Neural cell (in vitro differentiated cells): ENCODE measurements around the gene TBKBP1. TPM values are rescaled to one million over a fixed set of nuclear protein-coding genes. Genes with fewer than 3 reads are reported as not detected.

ENCODE experiments used
- H2AFZ ChIP-seq: fragments of 200-600, 300-800 bp; sonication (generic), shearing (Covaris generic); 2 replicates; pipeline ENCODE4 v1.6.0; 2014; ENCODE audit warnings: low read depth, mild to moderate bottlenecking, antibody characterized with exemption, low read length, moderate library complexity
- H3F3A ChIP-seq: fragments of 200-600 bp; shearing (Covaris generic); 2 replicates; pipeline ENCODE4 v1.6.1; 2016; ENCODE audit warnings: mild to moderate bottlenecking, moderate library complexity, mixed read lengths, antibody characterized with exemption, low read length; ENCODE audit not compliant: insufficient read depth, poor library complexity, severe bottlenecking
- H3K27ac ChIP-seq: fragments of 200-600, 300-800 bp; sonication (generic), shearing (Covaris generic); 2 replicates; pipeline ENCODE4 v1.5.1; 2014; ENCODE audit warnings: mild to moderate bottlenecking, low read length, moderate library complexity
- H3K27me3 ChIP-seq: fragments of 300-800, 200-600 bp; sonication (generic), shearing (Covaris generic); 2 replicates; pipeline ENCODE4 v1.6.0; 2014; ENCODE audit warnings: mild to moderate bottlenecking, low read depth, low read length, moderate library complexity; ENCODE audit not compliant: insufficient read depth
- H3K36me3 ChIP-seq: fragments of 300-800, 200-600 bp; sonication (generic), shearing (Covaris generic); 2 replicates; pipeline ENCODE4 v1.5.1; 2014; ENCODE audit warnings: mild to moderate bottlenecking, antibody characterized with exemption, low read length, moderate library complexity; ENCODE audit not compliant: insufficient read depth
- H3K4me2 ChIP-seq: fragments of 300-800, 200-600 bp; sonication (generic), shearing (Covaris generic); 2 replicates; pipeline ENCODE4 v1.6.0; 2014; ENCODE audit warnings: mild to moderate bottlenecking, low read length
- H3K4me3 ChIP-seq: fragments of 300-800, 200-600 bp; sonication (generic), shearing (Covaris generic); 2 replicates; pipeline ENCODE4 v1.5.1; 2014; ENCODE audit warnings: mild to moderate bottlenecking, low read length, moderate library complexity
- H3K79me2 ChIP-seq: fragments of 200-600 bp; shearing (Covaris generic); replicated peaks from 2 replicates; pipeline ENCODE4 v1.6.0; 2014; ENCODE audit warnings: mild to moderate bottlenecking, low read length, moderate library complexity; ENCODE audit not compliant: insufficient read depth
- H3K9ac ChIP-seq: fragments of 300-800, 200-600 bp; sonication (generic), shearing (Covaris generic); 2 replicates; pipeline ENCODE4 v1.6.1; 2016; ENCODE audit warnings: mild to moderate bottlenecking, low read length, mixed read lengths
- H3K9me2 ChIP-seq: fragments of 200-600 bp; shearing (Covaris generic); 2 replicates; pipeline ENCODE4 v1.6.1; 2016; ENCODE audit warnings: mild to moderate bottlenecking, low read length, mixed read lengths; ENCODE audit not compliant: insufficient read depth
- H3K9me3 ChIP-seq: fragments of 200-600, 300-800 bp; sonication (generic), shearing (Covaris generic); 2 replicates; pipeline ENCODE4 v1.6.1; 2016; ENCODE audit warnings: mild to moderate bottlenecking, mixed run types, low read length, moderate library complexity, mixed read lengths
- H4K20me1 ChIP-seq: fragments of 200-600 bp; shearing (Covaris generic); 2 replicates; pipeline ENCODE4 v1.6.1; 2016; ENCODE audit warnings: mild to moderate bottlenecking, mixed run types; ENCODE audit not compliant: insufficient read depth
- EP300 ChIP-seq: fragments of 450-650 bp; conservative IDR thresholded peaks from 2 replicates; pipeline ENCODE4 v1.6.1; 2014; ENCODE audit warnings: antibody characterized with exemption, mild to moderate bottlenecking, moderate library complexity; ENCODE audit not compliant: poor library complexity, severe bottlenecking
- EZH2 ChIP-seq: fragments of 200-600, 300-800 bp; shearing (Covaris generic), sonication (generic); IDR thresholded peaks from 2 replicates; pipeline ENCODE4 v1.6.1; 2014; ENCODE audit warnings: antibody characterized with exemption, low read length, borderline replicate concordance, mild to moderate bottlenecking; ENCODE audit not compliant: insufficient read depth, poor library complexity, severe bottlenecking
- MXI1 ChIP-seq: fragments of 450-650 bp; conservative IDR thresholded peaks from 2 replicates; pipeline ENCODE4 v1.6.1; 2014; ENCODE audit warnings: antibody characterized with exemption, mild to moderate bottlenecking; ENCODE audit not compliant: poor library complexity, severe bottlenecking
- POLR2AphosphoS5 ChIP-seq: IDR thresholded peaks from 2 replicates; pipeline ENCODE4 v1.6.1; 2012
- RAD21 ChIP-seq: fragments of 450-650 bp; conservative IDR thresholded peaks from 2 replicates; pipeline ENCODE4 v1.6.1; 2014; ENCODE audit warnings: antibody characterized with exemption, mild to moderate bottlenecking, moderate library complexity
- SMC3 ChIP-seq: fragments of 450-650 bp; conservative IDR thresholded peaks from 2 replicates; pipeline ENCODE4 v1.6.1; 2014; ENCODE audit warnings: antibody characterized with exemption, mild to moderate bottlenecking, moderate library complexity; ENCODE audit not compliant: poor library complexity
- TAF1 ChIP-seq: IDR thresholded peaks from 2 replicates; pipeline ENCODE4 v1.6.1; 2012; ENCODE audit warnings: low read depth
- polyA plus RNA-seq: library from polyadenylated mRNA; depleted of rRNA; stranded (reverse); fragments of >200 nt; gene quantifications from 2 replicates; pipeline ENCODE4 v1.2.3, GENCODE V29; 2014
- TF ChIP-seq, protein P1 (sequence below): IDR thresholded peaks from 2 replicates; pipeline ENCODE4 v1.6.1; 2012; ENCODE audit warnings: borderline replicate concordance
- TF ChIP-seq, protein P2 (sequence below): fragments of 450-650 bp; IDR thresholded peaks from 2 replicates; pipeline ENCODE4 v1.5.1; 2014; ENCODE audit warnings: antibody characterized with exemption, mild to moderate bottlenecking, moderate library complexity; ENCODE audit not compliant: poor library complexity, severe bottlenecking

Gene TBKBP1
- polyA plus RNA-seq, 1 donor from 2014 or later = 25.4 TPM

DNA sequence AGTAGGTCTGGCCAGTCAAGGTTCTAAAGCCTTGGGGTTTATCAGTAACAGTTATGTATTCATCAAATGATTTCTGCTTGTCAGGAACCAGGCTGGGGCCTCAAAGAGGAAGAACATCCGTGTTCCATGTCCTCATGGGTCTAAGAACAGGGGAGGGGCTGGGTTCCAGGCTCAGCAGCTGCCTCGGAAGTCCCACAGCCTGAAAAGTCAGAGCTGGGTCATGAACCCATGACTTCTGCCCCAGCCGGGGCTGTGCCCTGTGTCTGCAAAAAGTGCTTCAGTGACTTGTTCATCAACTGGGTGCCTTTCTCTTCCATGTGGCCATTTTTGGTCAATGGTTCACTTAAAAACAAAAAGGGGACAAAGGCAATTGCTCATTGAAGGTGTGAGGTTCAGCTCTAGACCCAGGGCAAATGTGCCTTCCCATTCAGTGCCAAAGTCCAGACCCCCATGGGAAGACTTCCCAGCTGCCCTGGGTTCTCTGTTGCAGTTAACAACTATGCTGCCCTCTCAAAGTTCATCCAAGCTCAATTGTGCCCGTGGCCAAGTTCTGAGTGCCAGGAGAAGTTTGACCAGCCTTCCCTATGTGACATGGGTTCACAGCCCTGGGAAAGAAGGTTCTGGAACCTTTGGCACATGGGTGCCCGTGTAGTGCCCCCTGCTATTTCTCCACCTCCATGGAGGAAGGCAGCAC lies 18.5 kb downstream of the TBKBP1 start:
- H3F3A ChIP-seq = no peaks in the 10 kb centered on the region
- no peak overlapping the region for H2AFZ ChIP-seq
- no peaks in the 10 kb centered on the region for H3K36me3 ChIP-seq
- no peak overlapping the region for H3K9ac ChIP-seq
- H3K9me2 ChIP-seq = no peaks in the 10 kb centered on the region
- H3K27ac ChIP-seq = no peak overlapping the region
- no peaks in the 10 kb centered on the region for H3K9me3 ChIP-seq
- no peak overlapping the region for H3K4me2 ChIP-seq
- H3K4me3 ChIP-seq = no peak overlapping the region
- H3K79me2 ChIP-seq = no peaks in the 10 kb centered on the region
- no peaks in the 10 kb centered on the region for H4K20me1 ChIP-seq
- TF ChIP-seq EZH2 (no peak), POLR2AphosphoS5 (no peak), EP300 (no peak), SMC3 (no peak), TAF1 (no peak), RAD21 (no peak), MXI1 (no peak)
- TF ChIP-seq, protein P1, sequence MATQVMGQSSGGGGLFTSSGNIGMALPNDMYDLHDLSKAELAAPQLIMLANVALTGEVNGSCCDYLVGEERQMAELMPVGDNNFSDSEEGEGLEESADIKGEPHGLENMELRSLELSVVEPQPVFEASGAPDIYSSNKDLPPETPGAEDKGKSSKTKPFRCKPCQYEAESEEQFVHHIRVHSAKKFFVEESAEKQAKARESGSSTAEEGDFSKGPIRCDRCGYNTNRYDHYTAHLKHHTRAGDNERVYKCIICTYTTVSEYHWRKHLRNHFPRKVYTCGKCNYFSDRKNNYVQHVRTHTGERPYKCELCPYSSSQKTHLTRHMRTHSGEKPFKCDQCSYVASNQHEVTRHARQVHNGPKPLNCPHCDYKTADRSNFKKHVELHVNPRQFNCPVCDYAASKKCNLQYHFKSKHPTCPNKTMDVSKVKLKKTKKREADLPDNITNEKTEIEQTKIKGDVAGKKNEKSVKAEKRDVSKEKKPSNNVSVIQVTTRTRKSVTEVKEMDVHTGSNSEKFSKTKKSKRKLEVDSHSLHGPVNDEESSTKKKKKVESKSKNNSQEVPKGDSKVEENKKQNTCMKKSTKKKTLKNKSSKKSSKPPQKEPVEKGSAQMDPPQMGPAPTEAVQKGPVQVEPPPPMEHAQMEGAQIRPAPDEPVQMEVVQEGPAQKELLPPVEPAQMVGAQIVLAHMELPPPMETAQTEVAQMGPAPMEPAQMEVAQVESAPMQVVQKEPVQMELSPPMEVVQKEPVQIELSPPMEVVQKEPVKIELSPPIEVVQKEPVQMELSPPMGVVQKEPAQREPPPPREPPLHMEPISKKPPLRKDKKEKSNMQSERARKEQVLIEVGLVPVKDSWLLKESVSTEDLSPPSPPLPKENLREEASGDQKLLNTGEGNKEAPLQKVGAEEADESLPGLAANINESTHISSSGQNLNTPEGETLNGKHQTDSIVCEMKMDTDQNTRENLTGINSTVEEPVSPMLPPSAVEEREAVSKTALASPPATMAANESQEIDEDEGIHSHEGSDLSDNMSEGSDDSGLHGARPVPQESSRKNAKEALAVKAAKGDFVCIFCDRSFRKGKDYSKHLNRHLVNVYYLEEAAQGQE = no peak
- TF ChIP-seq, protein P2, sequence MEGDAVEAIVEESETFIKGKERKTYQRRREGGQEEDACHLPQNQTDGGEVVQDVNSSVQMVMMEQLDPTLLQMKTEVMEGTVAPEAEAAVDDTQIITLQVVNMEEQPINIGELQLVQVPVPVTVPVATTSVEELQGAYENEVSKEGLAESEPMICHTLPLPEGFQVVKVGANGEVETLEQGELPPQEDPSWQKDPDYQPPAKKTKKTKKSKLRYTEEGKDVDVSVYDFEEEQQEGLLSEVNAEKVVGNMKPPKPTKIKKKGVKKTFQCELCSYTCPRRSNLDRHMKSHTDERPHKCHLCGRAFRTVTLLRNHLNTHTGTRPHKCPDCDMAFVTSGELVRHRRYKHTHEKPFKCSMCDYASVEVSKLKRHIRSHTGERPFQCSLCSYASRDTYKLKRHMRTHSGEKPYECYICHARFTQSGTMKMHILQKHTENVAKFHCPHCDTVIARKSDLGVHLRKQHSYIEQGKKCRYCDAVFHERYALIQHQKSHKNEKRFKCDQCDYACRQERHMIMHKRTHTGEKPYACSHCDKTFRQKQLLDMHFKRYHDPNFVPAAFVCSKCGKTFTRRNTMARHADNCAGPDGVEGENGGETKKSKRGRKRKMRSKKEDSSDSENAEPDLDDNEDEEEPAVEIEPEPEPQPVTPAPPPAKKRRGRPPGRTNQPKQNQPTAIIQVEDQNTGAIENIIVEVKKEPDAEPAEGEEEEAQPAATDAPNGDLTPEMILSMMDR = no peak
- no peaks in the 10 kb centered on the region for H3K27me3 ChIP-seq

DNA sequence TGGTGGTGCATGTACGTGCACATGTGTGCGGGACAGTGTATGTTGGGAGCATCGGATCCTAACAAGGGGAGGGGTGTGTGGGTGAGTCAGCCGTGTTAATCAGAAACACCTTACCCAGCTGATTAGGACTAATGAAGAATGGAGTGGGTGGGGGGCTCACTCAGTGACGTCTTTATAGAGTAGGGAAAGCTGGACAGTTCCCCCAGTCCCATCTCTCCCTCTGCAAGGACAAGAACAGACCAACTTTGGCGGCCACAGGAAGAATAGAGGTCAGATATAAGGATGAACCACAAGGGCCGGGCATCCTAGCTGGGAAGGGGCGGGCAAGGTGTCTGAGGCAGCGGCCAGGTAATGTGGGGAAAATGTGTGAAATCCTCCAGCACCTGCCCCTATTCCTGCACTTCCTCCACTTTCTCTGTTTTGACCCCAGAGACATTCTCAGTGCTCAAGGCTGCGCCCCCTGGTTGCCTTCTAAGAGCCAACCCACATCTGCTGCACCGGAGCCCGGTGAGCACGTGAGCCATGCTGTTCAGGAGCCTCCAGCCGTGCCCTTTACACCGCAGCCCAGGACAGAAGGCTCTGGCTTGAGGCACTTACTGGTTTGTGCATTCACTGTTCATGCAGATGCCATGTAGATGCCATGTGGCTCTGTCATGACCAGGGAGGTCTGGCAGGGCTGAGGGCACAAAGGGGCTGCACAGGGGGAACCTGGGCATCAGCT lies 20.2 kb downstream of the TBKBP1 start:
- no peaks in the 10 kb centered on the region for H3F3A ChIP-seq
- H3K9me3 ChIP-seq = no peaks in the 10 kb centered on the region
- no peak overlapping the region for H3K27ac ChIP-seq
- no peaks in the 10 kb centered on the region for H3K9me2 ChIP-seq
- H3K79me2 ChIP-seq = no peaks in the 10 kb centered on the region
- H3K9ac ChIP-seq = no peak overlapping the region
- H2AFZ ChIP-seq = no peak overlapping the region
- no peaks in the 10 kb centered on the region for H3K36me3 ChIP-seq
- H3K4me2 ChIP-seq = no peak overlapping the region
- no peaks in the 10 kb centered on the region for H3K27me3 ChIP-seq
- TF ChIP-seq SMC3 (no peak), EZH2 (no peak), MXI1 (no peak), EP300 (no peak)
- TF ChIP-seq, protein P2 = no peak
- TF ChIP-seq, protein P1 = no peak
- no peak overlapping the region for H3K4me3 ChIP-seq
- H4K20me1 ChIP-seq = no peaks in the 10 kb centered on the region
